Measurements from ENCODE around the gene IRGC.
A peak's percentile ranks its signal among the peaks of the same experiment; 100 is the strongest.

Gene IRGC

DNA sequence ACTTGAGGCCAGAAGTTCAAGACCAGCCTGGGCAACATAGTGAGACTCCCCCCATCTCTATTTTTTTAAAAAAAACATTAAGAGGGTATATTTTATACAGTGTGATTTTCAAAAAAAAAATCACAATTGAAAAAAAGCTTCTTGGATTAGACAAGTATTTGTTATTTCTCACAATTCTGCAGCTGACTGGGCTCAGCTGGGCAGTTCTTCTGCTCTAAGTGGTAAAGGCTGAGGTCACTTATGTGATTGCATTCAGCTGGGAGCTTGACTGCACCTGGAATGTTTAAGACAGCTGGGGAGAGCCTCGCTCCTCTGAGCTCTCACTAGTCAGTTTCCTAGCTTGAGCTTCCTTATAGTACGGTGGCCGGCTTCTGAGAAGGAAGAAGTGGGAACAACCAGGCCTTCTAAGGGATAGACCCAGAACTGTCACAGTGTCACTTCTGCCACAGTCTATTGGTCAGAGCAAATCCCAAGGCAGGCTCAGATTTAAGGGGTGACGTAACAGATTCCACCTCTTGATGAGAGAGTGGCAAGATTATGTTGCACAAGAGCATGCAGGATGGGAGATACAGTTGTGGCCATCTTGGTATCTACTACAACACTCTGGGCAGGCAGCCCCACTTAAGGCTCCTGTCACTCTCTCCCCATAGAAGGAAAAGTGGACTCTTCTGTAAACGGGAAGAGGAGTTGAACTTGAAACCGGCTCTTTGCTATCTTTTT lies 19.7 kb upstream of the IRGC start:
- Histone ChIP-seq H2AK5ac (ENCODE audit: low read length) (no peak overlapping the region), H3K23ac (ENCODE audit: low read length) (no peak overlapping the region), H3K27ac (ENCODE audit: low read depth, low read length) (no peak overlapping the region), H3K4me2 (ENCODE audit: low read length) (no peak overlapping the region), H3K27me3 (ENCODE audit: insufficient read depth, low read length) (peaks cover 2% of the 10 kb centered on the region), H3K18ac (ENCODE audit: low read length) (no peak overlapping the region), H2BK12ac (ENCODE audit: low read length) (no peak overlapping the region), H4K12ac (ENCODE audit: low read depth, low read length) (no peak overlapping the region), H4K91ac (ENCODE audit: low read depth, low read length) (no peak overlapping the region), H3K79me2 (ENCODE audit: control insufficient read depth, insufficient read depth, low read length, poor library complexity) (no peaks in the 10 kb centered on the region), H3K4me1 (ENCODE audit: control insufficient read depth in 1 of 2, insufficient read depth in 2 of 2, low read length in 2 of 2) (no peaks in the 10 kb centered on the region), H3K9ac (ENCODE audit: low read length) (no peak overlapping the region), H2BK120ac (ENCODE audit: insufficient read depth, low read length, poor library complexity) (no peak overlapping the region), H2BK5ac (ENCODE audit: low read depth, low read length, poor library complexity) (no peak overlapping the region), H3K36me3 (ENCODE audit: control insufficient read depth in 1 of 2, insufficient read depth in 2 of 2, low read length in 2 of 2) (no peaks in the 10 kb centered on the region), H2AFZ (ENCODE audit: insufficient read depth, low read length, poor library complexity) (no peak overlapping the region), H3K14ac (ENCODE audit: low read length) (no peak overlapping the region), H3K9me3 (ENCODE audit: insufficient read depth, low read depth, low read length) (peaks cover 13% of the 10 kb centered on the region), H3K4me3 (ENCODE audit: low read depth, low read length) (no peak overlapping the region), H3K79me1 (ENCODE audit: low read length) (no peaks in the 10 kb centered on the region), H3K4ac (ENCODE audit: low read depth, low read length) (no peak overlapping the region), H4K8ac (ENCODE audit: low read depth, low read length) (no peak overlapping the region)
- DNase-seq: no peak
- WGBS (ENCODE audit: extremely low coverage, insufficient coverage, insufficient read length): no CpG with 5 or more reads among the region's 6 CpGs

- H3K4me3 ChIP-seq (ENCODE audit: low read depth, low read length): no peak overlapping the region
- no peak overlapping the region for H2AFZ ChIP-seq (ENCODE audit: insufficient read depth, low read length, poor library complexity)
- H4K8ac ChIP-seq (ENCODE audit: low read depth, low read length): no peak overlapping the region
- no peak overlapping the region for H3K23ac ChIP-seq (ENCODE audit: low read length)
- no peak overlapping the region for H4K91ac ChIP-seq (ENCODE audit: low read depth, low read length)
- peaks cover 2% of the 10 kb centered on the region for H3K27me3 ChIP-seq (ENCODE audit: insufficient read depth, low read length)
- H2BK5ac ChIP-seq (ENCODE audit: low read depth, low read length, poor library complexity): no peak overlapping the region
- no CpG with 5 or more reads among the region's 5 CpGs for WGBS (ENCODE audit: extremely low coverage, insufficient coverage, insufficient read length)
- no peak for DNase-seq
- no peak overlapping the region for H3K9ac ChIP-seq (ENCODE audit: low read length)
- H4K12ac ChIP-seq (ENCODE audit: low read depth, low read length): no peak overlapping the region
- no peaks in the 10 kb centered on the region for H3K36me3 ChIP-seq (ENCODE audit: control insufficient read depth in 1 of 2, insufficient read depth in 2 of 2, low read length in 2 of 2)
- no peak overlapping the region for H3K14ac ChIP-seq (ENCODE audit: low read length)
- H3K27ac ChIP-seq (ENCODE audit: low read depth, low read length): no peak overlapping the region
- H3K79me2 ChIP-seq (ENCODE audit: control insufficient read depth, insufficient read depth, low read length, poor library complexity): no peaks in the 10 kb centered on the region
- H3K79me1 ChIP-seq (ENCODE audit: low read length): no peaks in the 10 kb centered on the region
- no peak overlapping the region for H2AK5ac ChIP-seq (ENCODE audit: low read length)
- H2BK120ac ChIP-seq (ENCODE audit: insufficient read depth, low read length, poor library complexity): no peak overlapping the region
- no peak overlapping the region for H3K4ac ChIP-seq (ENCODE audit: low read depth, low read length)
- peaks cover 10% of the 10 kb centered on the region for H3K9me3 ChIP-seq (ENCODE audit: insufficient read depth, low read depth, low read length)
- H3K18ac ChIP-seq (ENCODE audit: low read length): no peak overlapping the region
- H2BK12ac ChIP-seq (ENCODE audit: low read length): no peak overlapping the region
- peaks cover 0 to 4% of the 10 kb centered on the region in 2 experiments for H3K4me1 ChIP-seq (ENCODE audit: control insufficient read depth in 1 of 2, insufficient read depth in 2 of 2, low read length in 2 of 2)
- no peak overlapping the region for H3K4me2 ChIP-seq (ENCODE audit: low read length)
Measured at GRCh38 chr19:43697295-43697694, 18.6 kb upstream of the IRGC start.

DNA sequence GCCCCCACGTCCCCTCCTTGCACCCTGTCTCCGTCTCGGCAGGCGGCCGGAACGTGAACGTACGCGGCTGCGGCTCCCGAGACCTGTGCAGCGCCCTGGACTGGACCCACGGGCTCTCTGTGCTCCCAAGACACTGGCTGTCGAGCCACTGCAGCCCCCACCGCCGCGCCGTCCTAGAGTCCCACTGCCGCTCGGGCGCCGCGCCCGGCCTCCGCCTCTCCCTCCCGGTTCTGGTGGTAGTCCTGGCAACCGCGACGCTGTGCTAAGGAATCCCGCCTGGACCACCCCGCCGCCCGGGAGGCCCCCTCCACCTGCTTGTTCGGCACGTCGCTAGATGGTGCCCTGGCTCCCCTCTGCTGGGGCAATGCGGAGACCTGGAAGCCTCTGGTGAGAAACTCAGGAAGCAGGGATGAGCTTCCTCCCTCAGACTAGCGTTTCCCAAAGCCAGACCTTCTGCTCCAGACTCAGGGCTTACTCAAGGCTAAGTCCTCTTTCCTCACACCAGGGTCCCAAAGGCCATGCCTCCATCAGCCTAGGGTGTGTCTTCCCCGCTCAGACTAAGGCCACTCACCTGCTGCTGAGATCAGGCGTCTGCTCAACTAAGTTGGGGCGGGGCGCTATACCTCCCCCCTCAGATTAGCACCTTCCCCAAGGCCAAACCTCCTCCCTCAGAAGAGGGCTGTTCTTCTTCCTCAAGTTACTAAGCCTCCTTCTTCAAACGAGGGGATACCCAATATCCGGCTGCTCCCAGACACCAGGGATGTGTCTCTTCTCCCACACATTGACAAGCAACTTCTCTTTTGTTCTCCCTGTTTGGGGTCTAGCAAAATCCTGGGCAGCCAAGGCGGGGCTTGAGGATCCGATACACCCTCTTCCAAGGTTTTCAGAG lies 16.1 kb upstream of the IRGC start:
- H4K91ac ChIP-seq (ENCODE audit: low read depth, low read length): no peak overlapping the region
- H2AFZ ChIP-seq (ENCODE audit: insufficient read depth, low read length, poor library complexity): no peak overlapping the region
- no peaks in the 10 kb centered on the region for H3K79me2 ChIP-seq (ENCODE audit: control insufficient read depth, insufficient read depth, low read length, poor library complexity)
- H2BK5ac ChIP-seq (ENCODE audit: low read depth, low read length, poor library complexity): no peak overlapping the region
- no peak overlapping the region for H3K18ac ChIP-seq (ENCODE audit: low read length)
- H3K4me3 ChIP-seq (ENCODE audit: low read depth, low read length): no peak overlapping the region
- peaks cover 2% of the 10 kb centered on the region for H3K27me3 ChIP-seq (ENCODE audit: insufficient read depth, low read length)
- H3K4ac ChIP-seq (ENCODE audit: low read depth, low read length): no peak overlapping the region
- no peak overlapping the region for H2BK12ac ChIP-seq (ENCODE audit: low read length)
- H3K79me1 ChIP-seq (ENCODE audit: low read length): no peaks in the 10 kb centered on the region
- H4K8ac ChIP-seq (ENCODE audit: low read depth, low read length): no peak overlapping the region
- peaks cover 0 to 4% of the 10 kb centered on the region in 2 experiments for H3K4me1 ChIP-seq (ENCODE audit: control insufficient read depth in 1 of 2, insufficient read depth in 2 of 2, low read length in 2 of 2)
- peaks cover 10% of the 10 kb centered on the region for H3K9me3 ChIP-seq (ENCODE audit: insufficient read depth, low read depth, low read length)
- no peaks in the 10 kb centered on the region for H3K36me3 ChIP-seq (ENCODE audit: control insufficient read depth in 1 of 2, insufficient read depth in 2 of 2, low read length in 2 of 2)
- no peak overlapping the region for H2BK120ac ChIP-seq (ENCODE audit: insufficient read depth, low read length, poor library complexity)
- H3K9ac ChIP-seq (ENCODE audit: low read length): no peak overlapping the region
- H3K23ac ChIP-seq (ENCODE audit: low read length): no peak overlapping the region
- peak overlapping the region; percentile 18 for H3K4me2 ChIP-seq (ENCODE audit: low read length)
- no peak overlapping the region for H3K27ac ChIP-seq (ENCODE audit: low read depth, low read length)
- DNase-seq: no peak
- no peak overlapping the region for H3K14ac ChIP-seq (ENCODE audit: low read length)
- H4K12ac ChIP-seq (ENCODE audit: low read depth, low read length): no peak overlapping the region
- no CpG with 5 or more reads among the region's 46 CpGs for WGBS (ENCODE audit: extremely low coverage, insufficient coverage, insufficient read length)
- no peak overlapping the region for H2AK5ac ChIP-seq (ENCODE audit: low read length)

DNA sequence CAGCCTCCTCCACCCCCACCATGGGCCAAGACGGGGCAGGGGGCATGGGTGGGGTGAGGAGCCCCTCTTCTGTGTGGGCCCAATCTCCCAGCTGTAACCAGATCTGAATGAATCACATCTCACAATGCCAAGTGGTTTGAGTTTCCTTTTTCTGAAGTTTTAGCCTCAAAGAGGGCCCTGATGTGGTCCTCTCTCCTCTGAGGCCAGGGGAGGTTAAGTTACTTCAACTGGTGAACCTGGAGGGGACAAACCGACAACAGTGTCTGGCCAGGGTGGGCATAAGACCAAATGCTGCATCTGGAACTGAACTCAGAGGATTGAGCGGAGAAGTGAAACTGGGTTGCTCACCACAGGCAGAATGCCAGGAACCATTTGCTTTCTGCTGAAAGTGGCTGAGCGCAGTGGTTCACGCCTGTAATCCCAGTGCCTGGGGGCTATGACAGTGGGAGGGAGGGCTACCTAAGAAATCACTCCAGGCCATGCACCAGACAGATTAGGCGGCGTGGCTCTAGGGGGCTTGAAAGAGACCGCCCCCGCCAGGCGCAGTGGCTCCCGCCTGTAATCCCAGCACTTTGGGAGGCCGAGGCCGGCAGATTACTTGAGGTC lies 15.4 kb upstream of the IRGC start:
- no peak overlapping the region for H3K4ac ChIP-seq (ENCODE audit: low read depth, low read length)
- H2BK120ac ChIP-seq (ENCODE audit: insufficient read depth, low read length, poor library complexity): no peak overlapping the region
- no peak overlapping the region for H3K4me2 ChIP-seq (ENCODE audit: low read length)
- H2AK5ac ChIP-seq (ENCODE audit: low read length): no peak overlapping the region
- no CpG with 5 or more reads among the region's 13 CpGs for WGBS (ENCODE audit: extremely low coverage, insufficient coverage, insufficient read length)
- peak; percentile 30 to 53 for DNase-seq
- no peak overlapping the region for H3K14ac ChIP-seq (ENCODE audit: low read length)
- H2BK5ac ChIP-seq (ENCODE audit: low read depth, low read length, poor library complexity): no peak overlapping the region
- H4K12ac ChIP-seq (ENCODE audit: low read depth, low read length): no peak overlapping the region
- peaks cover 10% of the 10 kb centered on the region for H3K9me3 ChIP-seq (ENCODE audit: insufficient read depth, low read depth, low read length)
- peak overlapping the region; percentile 61 for H2BK12ac ChIP-seq (ENCODE audit: low read length)
- H3K9ac ChIP-seq (ENCODE audit: low read length): no peak overlapping the region
- no peak overlapping the region for H4K8ac ChIP-seq (ENCODE audit: low read depth, low read length)
- H3K79me1 ChIP-seq (ENCODE audit: low read length): no peaks in the 10 kb centered on the region
- H3K36me3 ChIP-seq (ENCODE audit: control insufficient read depth in 1 of 2, insufficient read depth in 2 of 2, low read length in 2 of 2): no peaks in the 10 kb centered on the region
- no peak overlapping the region for H3K23ac ChIP-seq (ENCODE audit: low read length)
- no peak overlapping the region for H3K27ac ChIP-seq (ENCODE audit: low read depth, low read length)
- H3K79me2 ChIP-seq (ENCODE audit: control insufficient read depth, insufficient read depth, low read length, poor library complexity): no peaks in the 10 kb centered on the region
- H3K4me3 ChIP-seq (ENCODE audit: low read depth, low read length): no peak overlapping the region
- no peak overlapping the region for H4K91ac ChIP-seq (ENCODE audit: low read depth, low read length)
- H3K18ac ChIP-seq (ENCODE audit: low read length): no peak overlapping the region
- peaks cover 2% of the 10 kb centered on the region for H3K27me3 ChIP-seq (ENCODE audit: insufficient read depth, low read length)
- H3K4me1 ChIP-seq (ENCODE audit: control insufficient read depth in 1 of 2, insufficient read depth in 2 of 2, low read length in 2 of 2): peaks cover 0 to 4% of the 10 kb centered on the region in 2 experiments
- H2AFZ ChIP-seq (ENCODE audit: insufficient read depth, low read length, poor library complexity): no peak overlapping the region

All from trophoblast cell (in vitro differentiated cells and primary cell).